ENCODE measurements around the gene CH25H.
A peak's percentile ranks its signal among the peaks of the same experiment; 100 is the strongest.
"Not testable (repeated sequence)": the region's sequence is repeated elsewhere in the genome, so short reads cannot be mapped to it uniquely, and the experiment has no call there.

Gene CH25H

GRCh38 chr10:89207181-89207800 lies at the start of gene CH25H:
Gene CH25H, minus strand, starts transcription at chr10:89207317. Its CDS starts 25 bp downstream, at chr10:89207292.
- peak; percentile 83 for DNase-seq (ENCODE audit: low read depth, low spot score)
- in situ Hi-C loops (cut with HindIII; ENCODE audit: low sequenced_read_pairs), result no loop called here
- TF ChIP-seq CTCF (IDR thresholded peaks at IDR 0.05; ENCODE audit: low read depth, low read length), result no peak
- H3K4me3 ChIP-seq (ENCODE audit: low read depth, low read length), result peak within 1 kb of the TSS; percentile 39

- H3K4me3 ChIP-seq (ENCODE audit: low read depth, low read length), result no peak overlapping the region
- in situ Hi-C loops (cut with HindIII; ENCODE audit: low sequenced_read_pairs), result no loop called here
- TF ChIP-seq CTCF (IDR thresholded peaks at IDR 0.05; ENCODE audit: low read depth, low read length), result no peak
- DNase-seq (ENCODE audit: low read depth, low spot score), result no peak
These were observed 49.2 kb upstream of the CH25H start for GRCh38 chr10:89256340-89256739.

- DNase-seq (ENCODE audit: low read depth, low spot score), result no peak
- in situ Hi-C loops (cut with HindIII; ENCODE audit: low sequenced_read_pairs), result no loop called here
- H3K4me3 ChIP-seq (ENCODE audit: low read depth, low read length), result no peak overlapping the region
- no peak for TF ChIP-seq CTCF (IDR thresholded peaks at IDR 0.05; ENCODE audit: low read depth, low read length)
These were observed 48.7 kb upstream of the CH25H start for GRCh38 chr10:89255793-89256192.

- in situ Hi-C loops (cut with HindIII; ENCODE audit: low sequenced_read_pairs); DNase-seq (ENCODE audit: low read depth, low spot score); H3K4me3 ChIP-seq (ENCODE audit: low read depth, low read length): not testable (repeated sequence)
These were observed 48.0 kb upstream of the CH25H start for GRCh38 chr10:89255091-89255579.

- in situ Hi-C loops (cut with HindIII; ENCODE audit: low sequenced_read_pairs), result no loop called here
- H3K4me3 ChIP-seq (ENCODE audit: low read depth, low read length), result peak overlapping the region; percentile 81
- no peak for TF ChIP-seq CTCF (IDR thresholded peaks at IDR 0.05; ENCODE audit: low read depth, low read length)
- no peak for DNase-seq (ENCODE audit: low read depth, low spot score)
These were observed 45.1 kb upstream of the CH25H start for GRCh38 chr10:89252225-89252585.

GRCh38 chr10:89251409-89252224 lies 44.5 kb upstream of the CH25H start, which contains the start of gene LIPA:
Gene LIPA, minus strand, starts transcription at chr10:89251775. Its CDS starts 4,127 bp downstream, at chr10:89247648.
- peak within 1 kb of the TSS; percentile 81 for H3K4me3 ChIP-seq (ENCODE audit: low read depth, low read length)
- DNase-seq (ENCODE audit: low read depth, low spot score), result peak; percentile 98
- in situ Hi-C loops (cut with HindIII; ENCODE audit: low sequenced_read_pairs), result no loop called here
- TF ChIP-seq CTCF (IDR thresholded peaks at IDR 0.05; ENCODE audit: low read depth, low read length), result no peak

GRCh38 chr10:89250865-89251408 lies 43.8 kb upstream of the CH25H start:
- no peak for TF ChIP-seq CTCF (IDR thresholded peaks at IDR 0.05; ENCODE audit: low read depth, low read length)
- in situ Hi-C loops (cut with HindIII; ENCODE audit: low sequenced_read_pairs), result no loop called here
- peak overlapping the region; percentile 81 for H3K4me3 ChIP-seq (ENCODE audit: low read depth, low read length)
- DNase-seq (ENCODE audit: low read depth, low spot score), result no peak

Measured in astrocyte of the spinal cord (primary cell).